HCT116 (cell line): ENCODE results near the gene NOC4L. TPM values are rescaled to one million over a fixed set of nuclear protein-coding genes. Genes with fewer than 3 reads are reported as not detected.
A peak's percentile ranks its signal among the peaks of the same experiment; 100 is the strongest.

Experiments
- ATAC-seq: fragments of 200-7000 bp; cut with Tn5 transposase; 2 replicates; pipeline ENCODE4 v1.9.1; 2020; ENCODE audit warnings: mild to moderate bottlenecking, moderate library complexity
- BruUV-seq: library from RNA; stranded (reverse); fragments of 400-500 nt; replicated peaks from 2 replicates; lab custom pipeline; 2021; lab: Mats Ljungman, UMichigan
- CTCF ChIA-PET: fragments of 300-600 bp; sonication (Branson Sonifier 250); formaldehyde crosslinking; loops from one replicate; lab custom pipeline; 2021; ENCODE audit warnings: antibody characterized with exemption; lab: Charles Lee
- POLR2A ChIA-PET: fragments of 300-600, 350-600 bp; sonication (Branson Sonifier 250); formaldehyde crosslinking; loops from one replicate; lab custom pipeline; 2021; ENCODE audit warnings: antibody characterized with exemption; lab: Charles Lee
- RAD21 ChIA-PET, 2 experiments: fragments of 300-600 bp; sonication (Branson Sonifier 250); formaldehyde crosslinking; loops; one replicate each; lab custom pipeline; 2023; ENCODE audit warnings: low total read pairs in 2 of 2; ENCODE audit not compliant: uncharacterized antibody in 2 of 2, unreplicated experiment in 2 of 2, low non-redundant PET in 1 of 2; lab: Charles Lee
- DNase-seq: peaks from one replicate; pipeline ENCODE4 v3.0.0-alpha.2; 2010; ENCODE audit warnings: low read depth, low spot score
- H2AFZ ChIP-seq: fragments of 200-600 bp; shearing (Covaris generic), sonication (generic); 2 replicates; pipeline ENCODE4 v1.6.1; 2017; ENCODE audit warnings: low read depth, mixed run types, mixed read lengths, antibody characterized with exemption, low read length; ENCODE audit not compliant: poor library complexity, severe bottlenecking
- H3K27ac ChIP-seq: 2 replicates; pipeline ENCODE4 v1.5.1; 2012; ENCODE audit warnings: low read depth, low read length
- H3K27me3 ChIP-seq: fragments of 200-600 bp; sonication (generic); 2 replicates; pipeline ENCODE4 v1.6.1; 2016; ENCODE audit warnings: mixed run types, low read length, mixed read lengths; ENCODE audit not compliant: insufficient read depth
- H3K36me3 ChIP-seq, 2 experiments: fragments of 200-500 bp in 1 of 2; fragments of 200-600 bp in 1 of 2; sonication (Bioruptor generic) in 1 of 2; sonication (generic) in 1 of 2; 2 replicates each; pipeline versions ENCODE4 v1.5.1 to v1.6.1; 2014 to 2016; ENCODE audit warnings: low read length in 2 of 2, inconsistent platforms in 1 of 2, mixed read lengths in 1 of 2, mixed run types in 1 of 2; ENCODE audit not compliant: insufficient read depth in 2 of 2, control insufficient read depth in 1 of 2
- H3K4me1 ChIP-seq, 2 experiments: fragments of 200-600 bp in 1 of 2; sonication (generic) in 1 of 2; 2 replicates each; pipeline versions ENCODE4 v1.5.1 to v1.6.1; 2012 to 2017; ENCODE audit warnings: low read length in 2 of 2, inconsistent platforms in 1 of 2, mild to moderate bottlenecking in 1 of 2, mixed read lengths in 1 of 2, mixed run types in 1 of 2, moderate library complexity in 1 of 2; ENCODE audit not compliant: insufficient read depth in 2 of 2, control insufficient read depth in 1 of 2
- H3K4me2 ChIP-seq: fragments of 200-600 bp; sonication (generic); 2 replicates; pipeline ENCODE4 v1.6.1; 2017; ENCODE audit warnings: mixed run types, low read length, mixed read lengths
- H3K4me3 ChIP-seq, 2 experiments: fragments of 200-600 bp in 1 of 2; sonication (generic) in 1 of 2; replicated peaks in 1 of 2; 2 replicates each; pipeline ENCODE4 v1.5.1; 2011 to 2016; ENCODE audit warnings: low read length in 2 of 2, control low read depth in 1 of 2, low read depth in 1 of 2, mild to moderate bottlenecking in 1 of 2, mixed read lengths in 1 of 2, mixed run types in 1 of 2
- H3K79me2 ChIP-seq: fragments of 200-600 bp; sonication (generic); 2 replicates; pipeline ENCODE4 v1.6.1; 2017; ENCODE audit warnings: mild to moderate bottlenecking, mixed run types, low read length, moderate library complexity, mixed read lengths; ENCODE audit not compliant: insufficient read depth
- H3K9ac ChIP-seq: fragments of 200-600 bp; sonication (generic); 2 replicates; pipeline ENCODE4 v1.6.1; 2016; ENCODE audit warnings: low read length, mixed read lengths
- H3K9me2 ChIP-seq: fragments of 200-600 bp; sonication (generic), shearing (Covaris generic); 2 replicates; pipeline ENCODE4 v1.6.1; 2017; ENCODE audit warnings: mixed run types, mild to moderate bottlenecking, moderate library complexity; ENCODE audit not compliant: insufficient read depth
- H3K9me3 ChIP-seq, 2 experiments: fragments of 200-500 bp in 1 of 2; fragments of 200-600 bp in 1 of 2; sonication (Bioruptor generic) in 1 of 2; sonication (generic) in 1 of 2; 2 replicates each; pipeline ENCODE4 v1.6.1; 2014 to 2017; ENCODE audit warnings: low read length in 2 of 2, mixed read lengths in 2 of 2, inconsistent platforms in 1 of 2, low read depth in 1 of 2, mild to moderate bottlenecking in 1 of 2, mixed run types in 1 of 2, moderate library complexity in 1 of 2; ENCODE audit not compliant: control insufficient read depth in 1 of 2, insufficient read depth in 1 of 2
- H4K20me1 ChIP-seq: fragments of 200-600 bp; sonication (generic), shearing (Covaris generic); 2 replicates; pipeline ENCODE4 v1.6.1; 2017; ENCODE audit warnings: mixed run types, mild to moderate bottlenecking, moderate library complexity; ENCODE audit not compliant: insufficient read depth
- CBX3 ChIP-seq: IDR thresholded peaks from 2 replicates; pipeline ENCODE4 v1.6.1; 2012; ENCODE audit warnings: low read depth
- EGR1 ChIP-seq: IDR thresholded peaks from 2 replicates; pipeline ENCODE4 v1.6.1; 2012; ENCODE audit warnings: low read depth
- ELF1 ChIP-seq: IDR thresholded peaks from 2 replicates; pipeline ENCODE4 v1.6.1; 2012; ENCODE audit warnings: low read depth, borderline replicate concordance
- JUND ChIP-seq: IDR thresholded peaks from 2 replicates; pipeline ENCODE4 v1.6.1; 2012
- MAX ChIP-seq: IDR thresholded peaks from 2 replicates; pipeline ENCODE4 v1.6.1; 2012
- POLR2A ChIP-seq: IDR thresholded peaks from 2 replicates; pipeline ENCODE4 v1.7.0; 2011; ENCODE audit warnings: borderline replicate concordance; ENCODE audit not compliant: insufficient read depth, insufficient read length; ENCODE audit errors: extremely low read depth
- SP1 ChIP-seq: IDR thresholded peaks from 2 replicates; pipeline ENCODE4 v1.6.1; 2012; ENCODE audit warnings: low read depth
- intact Hi-C: fragments of 100-400 bp; cut with micrococcal nuclease; formaldehyde crosslinking; loops from 2 replicates; pipeline ENCODE4 v1.10.0; 2022
- total RNA-seq: library from RNA; stranded (reverse); gene quantifications from one replicate; pipeline ENCODE4 v1.2.1, GENCODE V29; 2021; ENCODE audit not compliant: unreplicated experiment

The NOC4L gene
- total RNA-seq, 1 experiment from 2014 or later, result 47.6 TPM

DNA sequence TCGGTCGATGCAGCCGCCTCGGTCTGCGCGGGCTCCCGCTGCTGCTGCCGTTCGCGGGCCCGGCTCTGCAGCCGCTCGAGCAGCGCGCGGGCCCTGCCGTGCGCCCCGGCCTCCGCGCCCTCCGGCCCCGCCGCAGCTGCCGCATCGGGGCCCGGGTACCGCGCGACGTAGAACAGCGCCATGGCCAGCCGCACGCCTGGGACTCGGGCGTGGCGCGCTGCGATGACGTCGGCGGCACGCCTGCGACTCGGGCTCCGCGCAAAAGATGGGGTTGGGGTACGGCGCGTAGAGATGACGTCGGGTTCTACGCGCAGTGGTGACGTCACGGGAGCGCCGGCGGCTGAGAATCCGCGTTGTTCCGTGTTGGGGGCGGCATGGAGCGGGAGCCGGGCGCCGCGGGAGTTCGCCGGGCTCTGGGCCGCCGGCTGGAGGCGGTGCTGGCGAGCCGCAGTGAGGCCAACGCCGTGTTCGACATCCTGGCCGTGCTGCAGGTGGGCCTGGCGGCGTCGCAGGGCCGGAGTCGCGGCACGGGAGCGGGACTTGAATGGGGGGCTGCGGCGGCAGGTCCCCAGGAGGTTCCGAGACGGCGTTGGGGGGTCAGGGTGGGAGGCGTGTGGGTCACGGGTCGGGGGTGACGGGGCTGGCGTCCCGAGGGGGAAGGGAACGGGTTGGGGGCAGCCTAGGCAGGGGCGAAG, at the start of gene NOC4L, which contains the start of gene DDX51 (continued):
- no peak; the same call in 1 of the 2 replicates for TF ChIP-seq JUND
- TF ChIP-seq CBX3, result no peak; the same call in 1 of the 2 replicates
- peak; percentile 66 for TF ChIP-seq POLR2A
- TF ChIP-seq ELF1, result no peak; the same call in 1 of the 2 replicates

- Histone ChIP-seq H3K4me2 (no peak overlapping the region), H4K20me1 (no peaks in the 10 kb centered on the region), H3K9ac (no peak overlapping the region), H3K27ac (no peak overlapping the region), H3K9me3 (no peaks in the 10 kb centered on the region), H3K4me3 (no peak overlapping the region), H3K4me1 (no peaks in the 10 kb centered on the region), H3K36me3 (peaks cover 0 to 4% of the 10 kb centered on the region in 2 experiments; a peak in 2 of 4 replicates), H2AFZ (no peak overlapping the region), H3K9me2 (no peaks in the 10 kb centered on the region), H3K27me3 (no peaks in the 10 kb centered on the region), H3K79me2 (no peaks in the 10 kb centered on the region; the same call in 1 of the 2 replicates)
- intact Hi-C loops, result no loop called here
- RAD21 ChIA-PET, result no interaction called here
- DNase-seq (no peak), ATAC-seq (no peak)
- POLR2A ChIA-PET, result no interaction called here
- BruUV-seq, result no TSS peak
- TF ChIP-seq EGR1, result no peak
- TF ChIP-seq SP1, result no peak
- TF ChIP-seq CBX3, result 0 out of 2 replicates have a peak, but pooled peaks have one; percentile 18
- no peak for TF ChIP-seq MAX
- CTCF ChIA-PET, result no interaction called here
These were observed 48.5 kb upstream of the NOC4L start for GRCh38 chr12:132095520-132096409.
